GM19463 (cell line): ENCODE data around the gene TRIM37.
"Not testable (repeated sequence)": the region's sequence is repeated elsewhere in the genome, so short reads cannot be mapped to it uniquely, and the experiment has no call there.

ENCODE experiments used
- ATAC-seq: cut with Tn5 transposase; IDR thresholded peaks from one replicate; pipeline ENCODE4 v1.9.1; 2021; ENCODE audit warnings: mild to moderate bottlenecking, moderate library complexity; ENCODE audit not compliant: unreplicated experiment

The TRIM37 gene

DNA sequence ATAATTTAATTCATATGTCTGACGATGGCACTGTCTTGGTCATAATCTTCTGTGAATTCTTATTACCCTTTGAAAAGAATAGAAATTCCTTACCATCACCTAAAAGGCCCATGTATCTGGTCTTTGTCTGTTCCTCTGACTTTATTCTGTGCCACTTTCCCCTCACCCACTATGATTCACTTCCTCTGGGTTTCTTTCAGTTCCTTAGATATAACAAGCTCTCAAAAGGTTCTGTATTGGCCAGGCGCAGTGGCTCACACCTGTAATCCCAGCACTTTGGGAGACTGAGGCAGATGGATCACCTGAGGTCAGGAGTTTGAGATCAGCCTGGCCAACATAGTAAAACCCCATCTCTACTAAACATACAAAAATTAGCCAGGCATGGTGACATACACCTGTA, 152.3 kb downstream of the TRIM37 start:
- not testable (repeated sequence) for ATAC-seq

DNA sequence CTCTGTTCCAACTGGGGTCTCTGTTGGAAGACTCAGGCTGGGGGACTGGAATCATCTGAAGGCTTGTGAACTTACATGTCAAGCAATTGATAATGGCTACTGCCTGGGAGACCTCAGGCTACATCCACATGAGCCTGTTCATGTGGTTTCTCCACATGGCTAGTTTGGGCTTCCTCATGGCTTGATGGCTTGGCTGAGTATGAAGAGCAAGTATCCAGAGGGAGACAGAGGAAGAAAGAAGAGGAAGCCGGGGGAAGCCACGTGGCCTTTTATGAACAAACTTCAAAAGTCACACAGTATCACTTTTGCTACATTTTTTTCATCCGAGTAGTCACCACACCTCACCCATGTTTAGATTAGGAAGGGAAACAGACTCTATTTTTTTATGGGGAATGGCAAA, 158.9 kb downstream of the TRIM37 start:
- no peak for ATAC-seq

- ATAC-seq = no peak
Observed at GRCh38 chr17:58947411-58947810, 159.3 kb downstream of the TRIM37 start.

DNA sequence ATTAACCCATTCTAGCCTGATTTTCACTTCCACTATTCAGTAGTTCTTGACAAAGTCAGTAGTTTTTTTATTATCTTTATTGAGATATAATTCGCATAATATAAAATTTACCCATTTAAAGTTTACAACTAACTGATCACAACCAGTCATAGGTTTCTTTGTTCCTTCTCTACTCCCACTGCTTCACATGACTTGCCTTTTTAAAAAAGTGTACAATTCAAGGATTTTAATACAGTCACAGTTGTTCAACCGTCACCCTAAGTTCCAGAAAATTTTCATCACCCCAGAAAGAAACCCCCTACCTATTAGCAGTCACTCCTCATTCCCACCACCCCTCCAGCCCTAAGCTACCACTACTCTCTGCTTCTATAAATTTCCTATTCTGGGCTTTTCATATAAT, 162.5 kb downstream of the TRIM37 start:
- ATAC-seq = no peak

DNA sequence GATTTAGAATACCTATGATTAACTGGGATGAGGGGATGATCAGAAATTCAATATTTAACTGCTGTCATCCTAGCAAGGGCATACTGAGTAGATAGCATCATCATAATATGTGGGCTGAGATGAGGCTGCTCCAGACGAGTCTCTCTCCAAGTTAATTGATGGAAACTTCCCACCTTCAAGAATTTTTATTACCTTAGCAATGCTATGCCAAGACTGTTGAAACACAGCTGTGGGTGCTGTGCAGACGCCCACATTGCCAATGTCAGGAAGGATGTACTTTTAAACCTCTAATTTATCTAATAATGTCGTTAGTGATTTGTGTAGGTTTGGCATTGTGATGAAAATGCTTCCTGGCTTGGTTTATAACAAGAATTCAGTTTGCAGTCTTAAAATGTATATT, 170.4 kb downstream of the TRIM37 start:
- no peak for ATAC-seq

GRCh38 chr17:58932956-58933355, 173.7 kb downstream of the TRIM37 start:
- no peak for ATAC-seq
